Astrocyte (in vitro differentiated cells and primary cell): Measurements from ENCODE around the gene MORC1. TPM values are rescaled to one million over a fixed set of nuclear protein-coding genes. Genes with fewer than 3 reads are reported as not detected.
A peak's percentile ranks its signal among the peaks of the same experiment; 100 is the strongest.

ENCODE experiments used
- DNase-seq: peaks from one replicate; pipeline ENCODE4 v3.0.0-alpha.2; 2010; ENCODE audit warnings: low read depth
- FAIRE-seq: peaks from 2 replicates; lab custom pipeline; 2011; peaks lifted over from hg19 to GRCh38; lab: Jason Lieb, UNC
- H2AFZ ChIP-seq: 2 replicates; pipeline ENCODE4 v1.6.0; 2012; ENCODE audit warnings: low read depth, low read length, inconsistent platforms
- H3K27ac ChIP-seq: 2 replicates; pipeline ENCODE4 v1.5.1; 2011; ENCODE audit warnings: low read depth, low read length, inconsistent platforms
- H3K27me3 ChIP-seq: 2 replicates; pipeline ENCODE4 v1.6.0; 2011; ENCODE audit warnings: low read length, inconsistent platforms; ENCODE audit not compliant: insufficient read depth
- H3K36me3 ChIP-seq: 2 replicates; pipeline ENCODE4 v1.5.1; 2011; ENCODE audit warnings: low read length, inconsistent platforms; ENCODE audit not compliant: insufficient read depth
- H3K4me1 ChIP-seq: 2 replicates; pipeline ENCODE4 v1.5.1; 2011; ENCODE audit warnings: low read length, inconsistent platforms; ENCODE audit not compliant: insufficient read depth
- H3K4me2 ChIP-seq: 2 replicates; pipeline ENCODE4 v1.6.0; 2012; ENCODE audit warnings: low read length, inconsistent platforms
- H3K4me3 ChIP-seq: 2 replicates; pipeline ENCODE4 v1.5.1; 2011; ENCODE audit warnings: low read depth, mild to moderate bottlenecking, low read length, inconsistent platforms; ENCODE audit not compliant: insufficient read depth
- H3K79me2 ChIP-seq: 2 replicates; pipeline ENCODE4 v1.6.0; 2012; ENCODE audit warnings: mild to moderate bottlenecking, low read length, inconsistent platforms; ENCODE audit not compliant: insufficient read depth
- H3K9ac ChIP-seq: 2 replicates; pipeline ENCODE4 v1.6.0; 2012; ENCODE audit warnings: mild to moderate bottlenecking, low read length, inconsistent platforms
- H3K9me3 ChIP-seq: 2 replicates; pipeline ENCODE4 v1.5.1; 2012; ENCODE audit warnings: low read depth, mild to moderate bottlenecking, low read length, inconsistent platforms; ENCODE audit not compliant: insufficient read depth
- H4K20me1 ChIP-seq: 2 replicates; pipeline ENCODE4 v1.6.0; 2012; ENCODE audit warnings: low read length, inconsistent platforms; ENCODE audit not compliant: insufficient read depth
- H3K27ac Mint-ChIP-seq: one replicate; pipeline ENCODE4 v1.8.0; 2021; ENCODE audit warnings: mild to moderate bottlenecking, mixed read lengths; ENCODE audit not compliant: unreplicated experiment
- H3K27me3 Mint-ChIP-seq: one replicate; pipeline ENCODE4 v1.8.0; 2021; ENCODE audit warnings: low read depth, mixed read lengths; ENCODE audit not compliant: unreplicated experiment
- H3K36me3 Mint-ChIP-seq: one replicate; pipeline ENCODE4 v1.8.0; 2021; ENCODE audit warnings: low read depth, mixed read lengths; ENCODE audit not compliant: unreplicated experiment
- H3K4me1 Mint-ChIP-seq: one replicate; pipeline ENCODE4 v1.8.0; 2021; ENCODE audit warnings: low read depth, mixed read lengths; ENCODE audit not compliant: unreplicated experiment
- H3K4me3 Mint-ChIP-seq: one replicate; pipeline ENCODE4 v1.8.0; 2021; ENCODE audit warnings: mild to moderate bottlenecking, moderate library complexity, mixed read lengths; ENCODE audit not compliant: unreplicated experiment
- H3K9me3 Mint-ChIP-seq: one replicate; pipeline ENCODE4 v1.8.0; 2021; ENCODE audit warnings: mild to moderate bottlenecking, mixed read lengths; ENCODE audit not compliant: unreplicated experiment
- EZH2 ChIP-seq: IDR thresholded peaks from 2 replicates; pipeline ENCODE4 v1.6.1; 2012; ENCODE audit warnings: mild to moderate bottlenecking, low read length, inconsistent platforms; ENCODE audit not compliant: insufficient read depth
- total RNA-seq: library from RNA; stranded (reverse); gene quantifications from 2 replicates; pipeline ENCODE4 v1.2.1, GENCODE V29; 2021
- TF ChIP-seq, protein P1 (sequence below): IDR thresholded peaks from 2 replicates; pipeline ENCODE4 v1.5.1; 2011; ENCODE audit warnings: low read depth, mild to moderate bottlenecking, inconsistent platforms, low read length, moderate library complexity; ENCODE audit not compliant: insufficient read depth

MORC1 gene
- total RNA-seq, 1 donor from 2014 or later = not detected

GRCh38 chr3:109132801-109133473 is 15.0 kb upstream of the MORC1 start:
- Histone ChIP-seq H3K36me3 (no peaks in the 10 kb centered on the region), H3K27ac (peak overlapping the region; percentile 20), H3K4me3 (no peak overlapping the region), H3K9ac (no peak overlapping the region), H2AFZ (no peak overlapping the region), H3K9me3 (no peaks in the 10 kb centered on the region), H3K27me3 (no peaks in the 10 kb centered on the region), H3K4me2 (peak overlapping the region; percentile 33), H3K4me1 (peaks cover 9% of the 10 kb centered on the region), H3K79me2 (no peaks in the 10 kb centered on the region), H4K20me1 (no peaks in the 10 kb centered on the region)
- H3K36me3 Mint-ChIP-seq = no peaks in the 10 kb centered on the region
- FAIRE-seq (no peak), DNase-seq (peak; percentile 93)
- H3K27me3 Mint-ChIP-seq = no peaks in the 10 kb centered on the region
- TF ChIP-seq, protein P1, sequence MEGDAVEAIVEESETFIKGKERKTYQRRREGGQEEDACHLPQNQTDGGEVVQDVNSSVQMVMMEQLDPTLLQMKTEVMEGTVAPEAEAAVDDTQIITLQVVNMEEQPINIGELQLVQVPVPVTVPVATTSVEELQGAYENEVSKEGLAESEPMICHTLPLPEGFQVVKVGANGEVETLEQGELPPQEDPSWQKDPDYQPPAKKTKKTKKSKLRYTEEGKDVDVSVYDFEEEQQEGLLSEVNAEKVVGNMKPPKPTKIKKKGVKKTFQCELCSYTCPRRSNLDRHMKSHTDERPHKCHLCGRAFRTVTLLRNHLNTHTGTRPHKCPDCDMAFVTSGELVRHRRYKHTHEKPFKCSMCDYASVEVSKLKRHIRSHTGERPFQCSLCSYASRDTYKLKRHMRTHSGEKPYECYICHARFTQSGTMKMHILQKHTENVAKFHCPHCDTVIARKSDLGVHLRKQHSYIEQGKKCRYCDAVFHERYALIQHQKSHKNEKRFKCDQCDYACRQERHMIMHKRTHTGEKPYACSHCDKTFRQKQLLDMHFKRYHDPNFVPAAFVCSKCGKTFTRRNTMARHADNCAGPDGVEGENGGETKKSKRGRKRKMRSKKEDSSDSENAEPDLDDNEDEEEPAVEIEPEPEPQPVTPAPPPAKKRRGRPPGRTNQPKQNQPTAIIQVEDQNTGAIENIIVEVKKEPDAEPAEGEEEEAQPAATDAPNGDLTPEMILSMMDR = no peak
- no peak for TF ChIP-seq EZH2
- H3K27ac Mint-ChIP-seq = no peak overlapping the region
- H3K4me3 Mint-ChIP-seq = no peak overlapping the region
- no peaks in the 10 kb centered on the region for H3K9me3 Mint-ChIP-seq
- H3K4me1 Mint-ChIP-seq = peaks cover 3% of the 10 kb centered on the region

GRCh38 chr3:109131276-109131675 is 13.3 kb upstream of the MORC1 start:
- Histone ChIP-seq H3K4me1 (peaks cover 9% of the 10 kb centered on the region), H3K27me3 (no peaks in the 10 kb centered on the region), H3K9me3 (no peaks in the 10 kb centered on the region), H4K20me1 (no peaks in the 10 kb centered on the region), H2AFZ (no peak overlapping the region), H3K36me3 (no peaks in the 10 kb centered on the region), H3K4me3 (no peak overlapping the region), H3K4me2 (no peak overlapping the region), H3K79me2 (no peaks in the 10 kb centered on the region), H3K27ac (no peak overlapping the region), H3K9ac (no peak overlapping the region)
- FAIRE-seq (no peak), DNase-seq (peak; percentile 30)
- TF ChIP-seq, protein P1 = no peak
- TF ChIP-seq EZH2 = no peak
- Mint-ChIP-seq H3K4me3 (no peak overlapping the region), H3K27me3 (peaks cover 3% of the 10 kb centered on the region), H3K4me1 (peaks cover 3% of the 10 kb centered on the region), H3K36me3 (no peaks in the 10 kb centered on the region), H3K9me3 (no peaks in the 10 kb centered on the region), H3K27ac (no peak overlapping the region)

- H3K27ac Mint-ChIP-seq = no peak overlapping the region
Measured at GRCh38 chr3:109127553-109127952, 9.6 kb upstream of the MORC1 start.

More at GRCh38 chr3:109127553-109127952, 9.6 kb upstream of the MORC1 start:
- peaks cover 3% of the 10 kb centered on the region for H3K4me1 ChIP-seq
- FAIRE-seq = no peak
- H3K4me2 ChIP-seq = no peak overlapping the region
- Mint-ChIP-seq H3K9me3 (peaks cover 1% of the 10 kb centered on the region), H3K4me3 (no peak overlapping the region), H3K36me3 (no peaks in the 10 kb centered on the region), H3K27me3 (peaks cover 3% of the 10 kb centered on the region), H3K4me1 (no peaks in the 10 kb centered on the region)
- H3K79me2 ChIP-seq = no peaks in the 10 kb centered on the region
- no peaks in the 10 kb centered on the region for H3K27me3 ChIP-seq
- no peak overlapping the region for H3K4me3 ChIP-seq
- no peaks in the 10 kb centered on the region for H4K20me1 ChIP-seq
- H3K36me3 ChIP-seq = no peaks in the 10 kb centered on the region
- H3K27ac ChIP-seq = no peak overlapping the region
- TF ChIP-seq EZH2 = no peak
- TF ChIP-seq, protein P1 = no peak
- H2AFZ ChIP-seq = no peak overlapping the region
- H3K9ac ChIP-seq = no peak overlapping the region
- no peak for DNase-seq
- no peaks in the 10 kb centered on the region for H3K9me3 ChIP-seq
